SHP77 (cell line): ENCODE data around the gene FAM20A.
"Not testable (repeated sequence)": the region's sequence is repeated elsewhere in the genome, so short reads cannot be mapped to it uniquely, and the experiment has no call there.

Experiments
- DNase-seq, 2 experiments: peaks; one replicate each; lab custom pipeline; 2025; lab: John Stamatoyannopoulos, UW

FAM20A gene

GRCh38 chr17:68588362-68588761 is 12.8 kb downstream of the FAM20A start:
- DNase-seq, result no peak

- no peak for DNase-seq
These were observed 13.3 kb downstream of the FAM20A start for GRCh38 chr17:68587847-68588246.

- DNase-seq, result no peak
These were observed 14.1 kb downstream of the FAM20A start for GRCh38 chr17:68587026-68587425.

GRCh38 chr17:68585643-68586042 is 15.5 kb downstream of the FAM20A start:
- no peak for DNase-seq

- no peak for DNase-seq
These were observed 16.4 kb downstream of the FAM20A start for GRCh38 chr17:68584581-68585303.

GRCh38 chr17:68582867-68583266 is 18.3 kb downstream of the FAM20A start:
- DNase-seq, result not testable (repeated sequence)

GRCh38 chr17:68581863-68582645 is 19.1 kb downstream of the FAM20A start:
- DNase-seq, result no peak

GRCh38 chr17:68580236-68580770 is 20.9 kb downstream of the FAM20A start:
- no peak for DNase-seq

- no peak for DNase-seq
These were observed 21.8 kb downstream of the FAM20A start for GRCh38 chr17:68579194-68579927.

- no peak for DNase-seq
These were observed 22.9 kb downstream of the FAM20A start for GRCh38 chr17:68578236-68578635.

GRCh38 chr17:68577497-68577821 is 23.7 kb downstream of the FAM20A start:
- no peak for DNase-seq

- DNase-seq, result no peak
These were observed 24.2 kb downstream of the FAM20A start for GRCh38 chr17:68576811-68577496.

GRCh38 chr17:68576137-68576536 is 25.0 kb downstream of the FAM20A start:
- no peak for DNase-seq

- DNase-seq, result no peak
These were observed 27.8 kb downstream of the FAM20A start for GRCh38 chr17:68573338-68573737.

- DNase-seq, result no peak
These were observed 28.9 kb downstream of the FAM20A start for GRCh38 chr17:68572138-68572842.

GRCh38 chr17:68570526-68570925 is 30.6 kb downstream of the FAM20A start:
- no peak for DNase-seq

- DNase-seq, result no peak
These were observed 31.8 kb downstream of the FAM20A start for GRCh38 chr17:68569346-68569745.

GRCh38 chr17:68568581-68568980 is 32.6 kb downstream of the FAM20A start:
- DNase-seq, result no peak

- DNase-seq, result no peak
These were observed 33.6 kb downstream of the FAM20A start for GRCh38 chr17:68567581-68567980.

GRCh38 chr17:68567035-68567434 is 34.1 kb downstream of the FAM20A start:
- no peak for DNase-seq

GRCh38 chr17:68566442-68566738 is 34.8 kb downstream of the FAM20A start:
- DNase-seq, result no peak
